Measurements from ENCODE around the gene SPATS2L. TPM values are rescaled to one million over a fixed set of nuclear protein-coding genes. Genes with fewer than 3 reads are reported as not detected.

The SPATS2L gene
- total RNA-seq, 2 experiments from 2014 or later, result 53.9 to 56.7 TPM

GRCh38 chr2:200275295-200276013, 31.0 kb upstream of the SPATS2L start:
- Mint-ChIP-seq H3K9me3 (no peaks in the 10 kb centered on the region), H3K27ac (no peak overlapping the region), H3K4me3 (no peak overlapping the region), H3K36me3 (ENCODE audit: low read depth) (no peaks in the 10 kb centered on the region), H3K4me1 (no peaks in the 10 kb centered on the region), H3K27me3 (peaks cover 8% of the 10 kb centered on the region)
- DNase-seq, result no peak
- POLR2A ChIA-PET, result no interaction called here
- CTCF ChIA-PET, result no interaction called here

DNA sequence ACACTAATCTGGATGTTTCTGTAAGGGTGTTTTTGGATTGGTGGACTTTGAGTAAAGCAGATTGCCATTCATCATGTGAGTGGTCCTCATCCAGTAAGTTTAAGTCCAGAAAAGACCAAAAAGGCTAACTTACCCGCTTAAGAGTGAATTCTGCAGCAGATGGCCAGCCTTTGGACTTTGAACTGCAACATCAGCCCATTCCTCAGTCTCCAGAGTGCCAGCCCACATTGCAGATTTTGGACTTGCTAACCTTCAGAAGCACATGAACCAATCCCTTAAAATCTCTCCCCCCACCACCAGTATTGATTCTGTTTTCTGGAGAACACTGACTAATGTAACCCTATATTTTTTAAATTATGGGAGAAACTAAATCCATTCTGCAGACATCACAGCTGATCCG, 30.0 kb upstream of the SPATS2L start:
- H3K36me3 Mint-ChIP-seq (ENCODE audit: low read depth), result no peaks in the 10 kb centered on the region
- H3K9me3 Mint-ChIP-seq, result no peaks in the 10 kb centered on the region
- no peak overlapping the region for H3K4me3 Mint-ChIP-seq
- H3K4me1 Mint-ChIP-seq, result no peaks in the 10 kb centered on the region
- ChIA-PET POLR2A (no interaction called here), CTCF (no interaction called here)
- H3K27ac Mint-ChIP-seq, result no peak overlapping the region
- DNase-seq, result no peak
- peaks cover 8% of the 10 kb centered on the region for H3K27me3 Mint-ChIP-seq

GRCh38 chr2:200278694-200279316, 27.7 kb upstream of the SPATS2L start:
- POLR2A ChIA-PET, result no interaction called here
- H3K9me3 Mint-ChIP-seq, result no peaks in the 10 kb centered on the region
- H3K4me3 Mint-ChIP-seq, result no peak overlapping the region
- CTCF ChIA-PET, result no interaction called here
- peaks cover 17% of the 10 kb centered on the region for H3K27me3 Mint-ChIP-seq
- no peak overlapping the region for H3K27ac Mint-ChIP-seq
- no peaks in the 10 kb centered on the region for H3K4me1 Mint-ChIP-seq
- no peaks in the 10 kb centered on the region for H3K36me3 Mint-ChIP-seq (ENCODE audit: low read depth)
- no peak for DNase-seq

- H3K4me3 Mint-ChIP-seq, result no peak overlapping the region
- H3K9me3 Mint-ChIP-seq, result no peaks in the 10 kb centered on the region
- no peak overlapping the region for H3K27ac Mint-ChIP-seq
- CTCF ChIA-PET, result no interaction called here
- H3K36me3 Mint-ChIP-seq (ENCODE audit: low read depth), result no peaks in the 10 kb centered on the region
- POLR2A ChIA-PET, result interaction anchor here (0.5 kb wide), 1 partner anchor 679 kb away, joined by 3 read pairs; no protein-coding TSS in a partner anchor
- peaks cover 20% of the 10 kb centered on the region for H3K27me3 Mint-ChIP-seq
- DNase-seq, result no peak
- no peaks in the 10 kb centered on the region for H3K4me1 Mint-ChIP-seq
These were observed 26.6 kb upstream of the SPATS2L start for GRCh38 chr2:200279857-200280256.

GRCh38 chr2:200286578-200286977, 19.9 kb upstream of the SPATS2L start:
- H3K36me3 Mint-ChIP-seq (ENCODE audit: low read depth), result no peaks in the 10 kb centered on the region
- CTCF ChIA-PET, result no interaction called here
- no peaks in the 10 kb centered on the region for H3K4me1 Mint-ChIP-seq
- no peak overlapping the region for H3K4me3 Mint-ChIP-seq
- no peak overlapping the region for H3K27ac Mint-ChIP-seq
- H3K9me3 Mint-ChIP-seq, result no peaks in the 10 kb centered on the region
- POLR2A ChIA-PET, result no interaction called here
- peaks cover 29% of the 10 kb centered on the region for H3K27me3 Mint-ChIP-seq
- no peak for DNase-seq

GRCh38 chr2:200288670-200289429, 17.6 kb upstream of the SPATS2L start:
- Mint-ChIP-seq H3K9me3 (no peaks in the 10 kb centered on the region), H3K4me1 (no peaks in the 10 kb centered on the region), H3K27me3 (peaks cover 23% of the 10 kb centered on the region), H3K27ac (no peak overlapping the region), H3K36me3 (ENCODE audit: low read depth) (no peaks in the 10 kb centered on the region), H3K4me3 (no peak overlapping the region)
- CTCF ChIA-PET, result no interaction called here
- DNase-seq, result no peak
- POLR2A ChIA-PET, result no interaction called here

DNA sequence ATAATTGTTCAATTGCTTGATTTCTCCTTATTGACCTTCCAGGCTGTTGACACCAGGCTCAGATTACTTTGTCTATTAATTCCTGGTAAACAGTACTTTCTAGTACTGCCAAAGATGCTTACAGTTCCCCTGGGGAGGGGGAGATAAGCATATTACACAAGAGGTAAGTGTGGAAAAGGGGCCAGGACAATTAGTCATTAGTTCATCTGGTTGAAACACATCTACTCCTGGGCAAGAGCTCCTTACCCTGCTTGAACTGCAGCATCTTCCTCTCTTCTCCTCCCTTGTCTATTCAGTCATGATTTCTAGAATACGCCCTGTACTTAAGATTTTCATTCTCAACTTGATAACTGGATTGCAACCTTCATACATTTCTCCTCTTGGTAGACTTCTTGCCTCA, 10.4 kb upstream of the SPATS2L start:
- POLR2A ChIA-PET, result no interaction called here
- H3K27ac Mint-ChIP-seq, result no peak overlapping the region
- no peaks in the 10 kb centered on the region for H3K36me3 Mint-ChIP-seq (ENCODE audit: low read depth)
- no peaks in the 10 kb centered on the region for H3K9me3 Mint-ChIP-seq
- H3K4me1 Mint-ChIP-seq, result peaks cover 11% of the 10 kb centered on the region
- H3K4me3 Mint-ChIP-seq, result no peak overlapping the region
- CTCF ChIA-PET, result no interaction called here
- peaks cover 24% of the 10 kb centered on the region for H3K27me3 Mint-ChIP-seq
- DNase-seq, result no peak

DNA sequence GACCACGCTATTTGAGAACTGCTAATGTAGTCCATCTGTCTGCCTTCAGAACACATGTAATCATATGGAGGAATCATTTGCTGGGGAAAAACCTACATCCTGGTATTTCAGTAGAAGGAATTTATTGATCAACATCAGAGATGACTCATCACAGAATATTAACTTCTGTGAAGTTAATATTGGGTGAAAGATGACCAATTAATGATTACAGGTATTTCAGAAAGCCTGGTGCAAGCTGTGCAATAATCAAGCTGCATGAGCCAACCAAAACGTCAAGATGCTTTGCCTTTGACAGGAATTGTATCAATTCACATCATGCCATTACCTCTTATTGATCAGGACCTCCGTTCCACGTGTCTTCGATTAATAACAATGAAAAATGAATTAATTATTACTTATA, 9.4 kb upstream of the SPATS2L start:
- Mint-ChIP-seq H3K27ac (no peak overlapping the region), H3K4me3 (no peak overlapping the region), H3K9me3 (no peaks in the 10 kb centered on the region), H3K27me3 (peaks cover 25% of the 10 kb centered on the region), H3K4me1 (peaks cover 11% of the 10 kb centered on the region), H3K36me3 (ENCODE audit: low read depth) (no peaks in the 10 kb centered on the region)
- DNase-seq, result no peak
- ChIA-PET POLR2A (no interaction called here), CTCF (no interaction called here)

DNA sequence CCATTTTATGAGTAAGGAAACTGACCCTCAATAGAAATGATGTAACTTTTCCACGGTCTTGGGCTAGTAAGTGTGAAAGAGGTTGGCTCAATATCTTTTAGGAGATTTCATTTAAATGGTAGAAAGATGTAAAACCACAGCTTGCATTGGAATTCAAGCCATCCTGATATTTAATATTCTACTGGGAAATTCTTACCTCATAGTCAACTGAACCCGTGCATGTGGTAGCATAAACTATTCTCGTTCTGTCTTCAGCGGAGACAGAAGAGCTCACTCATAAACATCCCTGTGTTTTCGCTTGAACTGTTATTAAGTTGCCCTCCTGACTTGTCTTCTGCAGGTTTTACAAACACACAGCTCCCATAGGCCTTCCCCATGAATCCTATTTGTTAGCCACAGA, 8.5 kb upstream of the SPATS2L start:
- CTCF ChIA-PET, result no interaction called here
- no peak overlapping the region for H3K27ac Mint-ChIP-seq
- H3K36me3 Mint-ChIP-seq (ENCODE audit: low read depth), result no peaks in the 10 kb centered on the region
- no peak for DNase-seq
- POLR2A ChIA-PET, result no interaction called here
- peaks cover 11% of the 10 kb centered on the region for H3K4me1 Mint-ChIP-seq
- H3K27me3 Mint-ChIP-seq, result peaks cover 27% of the 10 kb centered on the region
- no peak overlapping the region for H3K4me3 Mint-ChIP-seq
- no peaks in the 10 kb centered on the region for H3K9me3 Mint-ChIP-seq

DNA sequence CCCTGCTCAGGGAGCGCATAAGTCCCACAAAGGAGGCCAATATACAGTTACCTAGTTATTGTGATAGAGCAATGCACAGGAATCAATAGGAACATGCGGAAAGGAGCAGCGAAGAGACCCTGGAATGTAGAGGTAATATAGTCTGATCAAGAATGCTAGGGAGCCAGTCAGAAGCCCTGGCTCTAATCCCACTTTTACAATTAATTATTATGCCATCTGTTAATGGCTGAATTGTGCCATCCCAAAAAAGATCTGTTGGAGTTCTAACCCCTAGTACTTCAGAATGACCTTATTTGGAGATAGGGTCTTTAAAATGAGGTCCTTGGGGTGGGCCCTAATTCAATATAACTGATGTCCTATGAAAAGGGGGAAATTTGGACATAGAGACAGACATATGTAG, 7.7 kb upstream of the SPATS2L start:
- H3K27me3 Mint-ChIP-seq, result peaks cover 31% of the 10 kb centered on the region
- H3K9me3 Mint-ChIP-seq, result no peaks in the 10 kb centered on the region
- H3K4me1 Mint-ChIP-seq, result peaks cover 11% of the 10 kb centered on the region
- ChIA-PET POLR2A (no interaction called here), CTCF (no interaction called here)
- no peak for DNase-seq
- no peak overlapping the region for H3K27ac Mint-ChIP-seq
- no peaks in the 10 kb centered on the region for H3K36me3 Mint-ChIP-seq (ENCODE audit: low read depth)
- no peak overlapping the region for H3K4me3 Mint-ChIP-seq

- CTCF ChIA-PET, result no interaction called here
- peaks cover 11% of the 10 kb centered on the region for H3K4me1 Mint-ChIP-seq
- H3K4me3 Mint-ChIP-seq, result no peak overlapping the region
- POLR2A ChIA-PET, result no interaction called here
- H3K9me3 Mint-ChIP-seq, result no peaks in the 10 kb centered on the region
- H3K27me3 Mint-ChIP-seq, result peaks cover 30% of the 10 kb centered on the region
- no peaks in the 10 kb centered on the region for H3K36me3 Mint-ChIP-seq (ENCODE audit: low read depth)
- no peak overlapping the region for H3K27ac Mint-ChIP-seq
- no peak for DNase-seq
These were observed 6.4 kb upstream of the SPATS2L start for GRCh38 chr2:200300065-200300464.

DNA sequence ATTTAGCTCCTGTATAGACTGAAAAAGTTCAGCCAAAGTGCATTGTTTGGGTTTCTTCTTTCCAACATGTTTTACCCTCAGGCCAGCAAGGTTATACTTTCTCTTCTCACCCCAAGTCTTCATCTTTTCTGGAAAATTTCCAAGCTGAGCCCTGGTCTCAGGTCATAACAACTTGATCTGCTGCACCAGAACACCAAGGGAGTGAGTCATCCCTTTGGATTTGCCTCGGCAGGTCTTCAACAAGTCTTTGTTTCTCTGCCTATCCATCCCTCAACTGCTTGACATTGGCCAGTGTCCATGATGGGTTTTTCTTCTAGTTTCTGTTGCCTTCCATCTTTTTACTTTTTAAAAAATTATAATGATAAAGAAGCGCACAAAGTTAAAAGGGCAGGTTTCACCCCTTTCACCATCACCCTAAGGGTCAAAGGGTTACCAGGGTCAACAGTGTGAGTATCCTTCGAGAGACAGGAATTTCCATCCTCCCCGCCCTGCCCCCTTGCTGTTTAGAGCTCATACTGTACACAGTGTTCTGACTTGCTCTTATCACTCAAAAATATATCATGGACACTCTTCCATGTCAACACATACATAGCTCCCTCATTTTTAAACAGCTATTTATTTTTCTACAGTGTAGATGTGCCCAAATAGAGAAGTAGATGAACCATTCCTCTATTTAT, 5.7 kb upstream of the SPATS2L start:
- DNase-seq, result no peak
- H3K9me3 Mint-ChIP-seq, result no peaks in the 10 kb centered on the region
- H3K4me3 Mint-ChIP-seq, result no peak overlapping the region
- no peak overlapping the region for H3K27ac Mint-ChIP-seq
- peaks cover 10% of the 10 kb centered on the region for H3K4me1 Mint-ChIP-seq
- no peaks in the 10 kb centered on the region for H3K36me3 Mint-ChIP-seq (ENCODE audit: low read depth)
- CTCF ChIA-PET, result no interaction called here
- POLR2A ChIA-PET, result no interaction called here
- peaks cover 30% of the 10 kb centered on the region for H3K27me3 Mint-ChIP-seq

Measured in activated CD4-positive, alpha-beta T cell treated with anti-CD3 and anti-CD28 coated beads, Interleukin-2, amount 10 ng/mL, durations not matched to agents 7 days and 5 days (primary cell).